Heart right ventricle (tissue), 16 donors: ENCODE results near the gene SYK. TPM values are rescaled to one million over a fixed set of nuclear protein-coding genes. Genes with fewer than 3 reads are reported as not detected.
"Not testable (repeated sequence)": the region's sequence is repeated elsewhere in the genome, so short reads cannot be mapped to it uniquely, and the experiment has no call there.

Experiments used
- ATAC-seq, 8 donors: fragments of 200-7000 bp; cut with Tn5 transposase; one replicate each; pipeline ENCODE4 v1.9.1; 2020; ENCODE audit warnings: mild to moderate bottlenecking in 8 of 8, moderate library complexity in 8 of 8, moderate number of reproducible peaks in 1 of 8
- DNase-seq, 2 donors: peaks; one replicate each; pipeline ENCODE4 v3.0.0-alpha.2; 2020
- H3K27ac ChIP-seq, 10 donors: fragments of 200-600 bp; sonication (generic) in 2 of 10; one replicate each; pipeline versions ENCODE4 v1.5.0 to v1.8.0; 2020 to 2022; ENCODE audit warnings: mild to moderate bottlenecking in 3 of 10
- H3K27me3 ChIP-seq, 7 donors: fragments of 200-600 bp; one replicate each; pipeline ENCODE4 v1.8.0; 2021 to 2022; ENCODE audit warnings: mild to moderate bottlenecking in 2 of 7
- H3K36me3 ChIP-seq, 9 donors: fragments of 200-600 bp; sonication (generic) in 1 of 9; one replicate each; pipeline versions ENCODE4 v1.5.0 to v1.8.0; 2020 to 2022; ENCODE audit warnings: mild to moderate bottlenecking in 2 of 9
- H3K4me1 ChIP-seq, 9 donors: fragments of 200-600 bp; sonication (generic) in 1 of 9; one replicate each; pipeline versions ENCODE4 v1.5.0 to v1.8.0; 2020 to 2022; ENCODE audit warnings: mild to moderate bottlenecking in 4 of 9
- H3K4me3 ChIP-seq, 10 donors: fragments of 200-600 bp; sonication (generic) in 2 of 10; one replicate each; pipeline versions ENCODE4 v1.5.0 to v1.8.0; 2020 to 2022; ENCODE audit warnings: mild to moderate bottlenecking in 7 of 10, moderate library complexity in 2 of 10
- H3K9me3 ChIP-seq, 11 donors: fragments of 200-600 bp in 10 of 11; sonication (generic) in 2 of 11; one replicate each; pipeline versions ENCODE4 v1.5.0 to v1.8.0; 2013 to 2022; ENCODE audit warnings: mild to moderate bottlenecking in 2 of 11, control low read depth in 1 of 11, moderate library complexity in 1 of 11
- CTCF ChIP-seq, 9 donors: fragments of 200-600 bp; sonication (generic) in 2 of 9; IDR thresholded peaks; one replicate each; pipeline versions ENCODE4 v1.5.0 to v1.8.0; 2021 to 2022; ENCODE audit warnings: antibody characterized with exemption in 9 of 9, mild to moderate bottlenecking in 5 of 9, moderate library complexity in 1 of 9
- WGBS, 2 donors: extraction: QIAGEN DNeasy Blood & Tissue Kit; methylation state at CpG; one replicate each; pipeline ENCODE4 v1.1.7; 2013; ENCODE audit warnings: inconsistent platforms in 1 of 2; 5-methylcytosine and 5-hydroxymethylcytosine counted together
- intact Hi-C, 10 donors: fragments of 100-400 bp; cut with DNase I; formaldehyde crosslinking; loops; one replicate each; pipeline versions ENCODE4 v1.11.1 to v1.14.2; 2022
- polyA plus RNA-seq, 2 donors: library from polyadenylated mRNA; stranded (reverse); fragments of 200-250 nt; gene quantifications; one replicate each; pipeline ENCODE4 v1.2.3, GENCODE V29; 2013
- total RNA-seq, 10 donors: library from RNA; stranded (reverse); fragmentation: NEBNext Ultra II Directional in 3 of 10; extraction: Animal tissue kit (Norgen Biotek cat#: 25700) in 3 of 10; gene quantifications; one replicate each; pipeline versions ENCODE4 v1.2.1 to v1.2.4, GENCODE V29; 2021 to 2023
- donor health status: Arrhythmogenic right ventricular cardiomyopathy.
- donor health status: ischemic (EF 13 %, LVEDD 7.1; RV severe dilation, severe dysfunction).
- donor health status: healthy with polysubstance abuse.
- donor health status: DM: no; HTN: yes; CAD: no.
- donor health status: DM: no; HTN: no; CAD: no.
- donor health status: ischemic (EF 25% LVEDD 6.9; RV normal size, moderate dysfunction).
- donor health status: ischemic (EF 25% LVEDD 5.7; RV mildly dilated, moderate dysfunction).
- donor health status: healthy.
- donor health status: DM: yes; HTN: yes; CAD: no.
- donor health status: Ischemic cardiomyopathy.
- donor health status: ischemic (EF 35%, LVEDD 5.7; RV mildly dilated, moderate dysfunction).
- donor health status: nonischemic (EF 11% LVEDD 7.7; RV severe dilation, severe dysfunction).
- donor health status: DM: yes; HTN: yes; CAD: no.
- donor health status: PGD.
- donor health status: ischemic (EF 29% LVEDD 5.4; RV normal size, mild dysfunction).
- donor health status: nonischemic (EF 23%, LVEDD 6.1; RV moderate dilation, normal function).

SYK gene
- total and polyA plus RNA-seq, 12 donors: 0.96 to 26.1 (median 2.3) TPM

- H3K9me3 ChIP-seq: peaks cover 0 to 12% (median 0%) of the 10 kb centered on the region in 11 donors
- no peak overlapping the region for H3K4me3 ChIP-seq
- H3K27me3 ChIP-seq: peaks cover 0 to 11% (median 0%) of the 10 kb centered on the region in 7 donors
- WGBS, 2 donors: 83 to 84% methylated on average over 6 of the region's 6 CpGs
- intact Hi-C loops: no loop called here
- no peaks in the 10 kb centered on the region for H3K36me3 ChIP-seq
- DNase-seq: no peak
- peaks cover 0 to 36% (median 0%) of the 10 kb centered on the region in 9 donors for H3K4me1 ChIP-seq
- ATAC-seq: no peak
- H3K27ac ChIP-seq: no peak overlapping the region
- no peak for TF ChIP-seq CTCF (IDR thresholded peaks at IDR 0.05)
Measured at GRCh38 chr9:90818279-90818678, 16.7 kb downstream of the SYK start.

- H3K4me3 ChIP-seq, DNase-seq, ATAC-seq, H3K36me3 ChIP-seq, H3K27ac ChIP-seq, intact Hi-C loops: not testable (repeated sequence)
- 74 to 83% methylated on average over 4 of the region's 4 CpGs for WGBS, 2 donors
- Histone ChIP-seq H3K27me3 (peaks cover 0 to 11% (median 0%) of the 10 kb centered on the region in 7 donors), H3K4me1 (peaks cover 0 to 20% (median 0%) of the 10 kb centered on the region in 9 donors), H3K9me3 (peaks cover 0 to 13% (median 0%) of the 10 kb centered on the region in 11 donors)
Measured at GRCh38 chr9:90820406-90820805, 18.8 kb downstream of the SYK start.

- ATAC-seq, H3K27ac ChIP-seq, H3K36me3 ChIP-seq, intact Hi-C loops, H3K4me3 ChIP-seq, DNase-seq: not testable (repeated sequence)
- H3K9me3 ChIP-seq: peaks cover 0 to 13% (median 0%) of the 10 kb centered on the region in 11 donors
- WGBS, 2 donors: 71 to 78% methylated on average over 1 of the region's 1 CpG
- H3K4me1 ChIP-seq: peaks cover 0 to 19% (median 0%) of the 10 kb centered on the region in 9 donors
- peaks cover 0 to 11% (median 0%) of the 10 kb centered on the region in 7 donors for H3K27me3 ChIP-seq
Measured at GRCh38 chr9:90821236-90821635, 19.6 kb downstream of the SYK start.

GRCh38 chr9:90821697-90822096, 20.1 kb downstream of the SYK start:
- Histone ChIP-seq H3K27ac (no peak overlapping the region), H3K36me3 (no peaks in the 10 kb centered on the region), H3K4me1 (peaks cover 0 to 24% (median 0%) of the 10 kb centered on the region in 9 donors), H3K27me3 (peaks cover 0 to 15% (median 0%) of the 10 kb centered on the region in 7 donors), H3K9me3 (peaks cover 0 to 10% (median 0%) of the 10 kb centered on the region in 11 donors), H3K4me3 (no peak overlapping the region)
- ATAC-seq: no peak
- DNase-seq: no peak
- 87 to 92% methylated on average over 5 of the region's 5 CpGs for WGBS, 2 donors
- no peak for TF ChIP-seq CTCF (IDR thresholded peaks at IDR 0.05)
- intact Hi-C loops: no loop called here

- TF ChIP-seq CTCF (IDR thresholded peaks at IDR 0.05): no peak
- intact Hi-C loops: no loop called here
- no peak for DNase-seq
Measured at GRCh38 chr9:90822866-90823265, 21.2 kb downstream of the SYK start.

More at GRCh38 chr9:90822866-90823265, 21.2 kb downstream of the SYK start:
- H3K4me3 ChIP-seq: no peak overlapping the region
- H3K27ac ChIP-seq: no peak overlapping the region
- H3K9me3 ChIP-seq: peaks cover 0 to 9% (median 0%) of the 10 kb centered on the region in 11 donors
- H3K27me3 ChIP-seq: peaks cover 0 to 23% (median 0%) of the 10 kb centered on the region in 7 donors
- WGBS, 2 donors: 91 to 92% methylated on average over 2 of the region's 2 CpGs
- H3K36me3 ChIP-seq: no peaks in the 10 kb centered on the region
- ATAC-seq: no peak
- peaks cover 0 to 35% (median 0%) of the 10 kb centered on the region in 9 donors for H3K4me1 ChIP-seq
